ENCODE measurements around the gene SIPA1L2. TPM values are rescaled to one million over a fixed set of nuclear protein-coding genes. Genes with fewer than 3 reads are reported as not detected.

Gene SIPA1L2, protein sequence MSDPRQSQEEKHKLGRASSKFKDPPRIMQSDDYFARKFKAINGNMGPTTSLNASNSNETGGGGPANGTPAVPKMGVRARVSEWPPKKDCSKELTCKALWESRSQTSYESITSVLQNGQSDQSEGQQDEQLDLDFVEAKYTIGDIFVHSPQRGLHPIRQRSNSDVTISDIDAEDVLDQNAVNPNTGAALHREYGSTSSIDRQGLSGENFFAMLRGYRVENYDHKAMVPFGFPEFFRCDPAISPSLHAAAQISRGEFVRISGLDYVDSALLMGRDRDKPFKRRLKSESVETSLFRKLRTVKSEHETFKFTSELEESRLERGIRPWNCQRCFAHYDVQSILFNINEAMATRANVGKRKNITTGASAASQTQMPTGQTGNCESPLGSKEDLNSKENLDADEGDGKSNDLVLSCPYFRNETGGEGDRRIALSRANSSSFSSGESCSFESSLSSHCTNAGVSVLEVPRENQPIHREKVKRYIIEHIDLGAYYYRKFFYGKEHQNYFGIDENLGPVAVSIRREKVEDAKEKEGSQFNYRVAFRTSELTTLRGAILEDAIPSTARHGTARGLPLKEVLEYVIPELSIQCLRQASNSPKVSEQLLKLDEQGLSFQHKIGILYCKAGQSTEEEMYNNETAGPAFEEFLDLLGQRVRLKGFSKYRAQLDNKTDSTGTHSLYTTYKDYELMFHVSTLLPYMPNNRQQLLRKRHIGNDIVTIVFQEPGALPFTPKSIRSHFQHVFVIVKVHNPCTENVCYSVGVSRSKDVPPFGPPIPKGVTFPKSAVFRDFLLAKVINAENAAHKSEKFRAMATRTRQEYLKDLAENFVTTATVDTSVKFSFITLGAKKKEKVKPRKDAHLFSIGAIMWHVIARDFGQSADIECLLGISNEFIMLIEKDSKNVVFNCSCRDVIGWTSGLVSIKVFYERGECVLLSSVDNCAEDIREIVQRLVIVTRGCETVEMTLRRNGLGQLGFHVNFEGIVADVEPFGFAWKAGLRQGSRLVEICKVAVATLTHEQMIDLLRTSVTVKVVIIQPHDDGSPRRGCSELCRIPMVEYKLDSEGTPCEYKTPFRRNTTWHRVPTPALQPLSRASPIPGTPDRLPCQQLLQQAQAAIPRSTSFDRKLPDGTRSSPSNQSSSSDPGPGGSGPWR (N-terminal part only)
- polyA plus RNA-seq (2013, experiment 1 of 2; ENCODE audit: insufficient read length): 23.8 TPM
- polyA plus RNA-seq (2013, experiment 2 of 2; ENCODE audit: insufficient read length): 22.0 TPM

DNA sequence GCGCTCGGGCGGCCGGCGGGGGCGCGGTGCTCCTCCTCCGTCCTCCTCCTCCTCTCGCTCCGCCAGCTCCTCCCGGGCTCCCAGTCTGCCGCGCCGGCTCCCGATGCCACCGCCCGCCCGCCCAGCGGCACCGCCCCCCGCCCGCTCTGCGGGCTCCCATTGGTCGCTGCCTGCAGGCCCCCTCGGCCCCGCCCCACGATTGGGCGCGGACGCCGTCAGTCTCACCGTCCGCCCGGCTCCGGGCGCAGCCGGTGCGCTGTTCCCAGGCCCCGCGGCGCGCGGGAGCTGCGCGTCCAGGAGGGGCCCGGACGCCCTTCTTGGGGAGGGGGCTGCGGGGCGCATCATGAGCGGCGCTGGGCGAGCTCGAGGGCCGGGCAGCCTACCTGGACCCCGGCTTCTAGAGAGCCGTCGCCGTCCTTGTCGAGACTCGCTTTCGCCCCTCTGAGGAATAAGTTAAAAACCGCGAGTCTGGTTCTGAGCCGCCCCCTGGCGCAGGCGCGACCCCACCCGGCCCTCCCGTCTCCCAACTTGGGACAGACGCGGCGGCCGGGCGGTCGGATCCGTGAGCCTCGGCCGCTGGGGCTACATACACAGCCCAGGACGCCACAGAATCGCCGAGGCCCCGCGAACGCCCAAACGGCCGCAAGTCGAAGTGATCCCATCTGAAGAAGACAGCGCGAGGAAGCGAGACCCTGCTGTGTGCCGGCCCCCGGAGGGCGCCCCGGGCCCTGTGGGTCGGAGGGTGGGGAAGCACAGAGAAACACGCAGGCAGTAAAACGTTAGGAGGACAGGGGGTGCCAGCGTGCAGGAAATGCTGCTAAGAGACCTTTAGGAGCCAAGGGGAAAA, at the start of gene SIPA1L2:
Gene SIPA1L2, minus strand, starts transcription at position 87 of the 847 bp plus-strand sequence. CDS start 114,794 bp downstream, outside the sequence.
- DNase-seq: peak; percentile 90

DNA sequence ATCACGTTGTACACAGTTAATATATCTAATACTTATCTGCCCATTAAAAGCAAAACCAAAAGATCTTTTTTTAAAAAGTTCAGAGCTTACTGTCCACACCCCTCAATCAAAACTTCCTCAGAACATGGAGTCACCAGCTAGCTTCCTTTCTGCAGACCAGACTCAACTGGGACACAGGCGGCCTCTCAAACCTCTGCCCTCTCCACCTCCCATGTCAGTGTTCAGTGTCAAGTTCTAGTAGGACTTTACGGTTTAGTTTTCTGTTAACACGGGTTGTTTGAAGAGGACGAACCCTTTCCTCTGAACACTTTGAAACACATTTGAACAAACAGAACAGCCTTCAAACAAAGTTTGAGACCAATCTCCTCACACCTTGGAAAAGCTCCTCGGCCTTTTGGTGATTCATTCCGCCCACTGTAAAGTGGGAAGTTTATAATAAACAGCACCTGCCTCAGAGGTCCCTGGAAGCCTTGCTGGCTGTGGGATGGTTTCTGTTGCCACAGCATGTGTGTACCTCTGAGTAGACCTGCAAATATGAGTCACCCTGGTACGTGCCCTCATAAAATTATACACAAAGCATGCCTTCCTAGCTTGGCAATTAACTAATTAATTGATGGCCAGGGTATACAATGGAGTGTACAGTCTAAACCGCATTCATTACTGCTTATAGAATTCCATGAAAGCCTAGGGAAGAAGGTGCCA, 48.4 kb upstream of the SIPA1L2 start:
- DNase-seq: no peak

DNA sequence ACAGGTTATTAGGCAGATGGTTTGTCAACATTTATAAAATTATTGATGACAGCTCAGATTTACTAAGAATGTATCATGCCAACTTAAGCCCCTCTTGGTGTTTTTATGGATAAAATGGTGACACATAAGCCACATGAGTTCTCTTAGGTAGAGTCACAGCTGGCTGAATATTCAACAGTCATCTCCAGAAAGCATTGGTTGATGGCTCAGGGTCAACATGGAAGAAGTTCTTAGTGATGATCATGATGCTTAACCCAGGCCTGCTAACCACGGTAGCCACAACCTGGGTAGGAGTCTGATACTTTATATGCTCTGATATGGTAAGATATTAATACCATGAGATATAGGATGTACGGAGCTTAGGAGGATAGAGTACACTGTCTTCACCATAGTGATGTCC, 46.4 kb upstream of the SIPA1L2 start:
- DNase-seq: no peak

DNA sequence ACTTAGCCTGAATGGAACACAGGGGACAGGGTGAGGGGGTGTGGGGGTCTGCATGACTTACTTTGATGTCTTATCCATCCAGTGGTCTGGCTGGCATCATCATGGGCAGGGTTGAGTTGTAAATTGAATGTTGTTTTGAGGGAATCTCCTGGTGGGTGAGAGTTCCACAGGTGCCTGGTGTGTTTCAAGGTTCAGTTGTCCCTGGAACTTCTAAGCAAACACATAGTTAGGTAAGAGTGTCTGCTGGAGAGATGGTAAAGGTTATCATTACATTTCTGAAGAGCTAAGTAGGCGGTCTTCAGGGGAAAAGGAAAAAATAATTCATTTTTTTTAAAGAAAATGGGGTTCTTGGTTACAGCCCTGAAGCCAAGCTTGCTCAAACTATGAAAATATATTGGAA, 46.0 kb upstream of the SIPA1L2 start:
- DNase-seq: no peak

DNA sequence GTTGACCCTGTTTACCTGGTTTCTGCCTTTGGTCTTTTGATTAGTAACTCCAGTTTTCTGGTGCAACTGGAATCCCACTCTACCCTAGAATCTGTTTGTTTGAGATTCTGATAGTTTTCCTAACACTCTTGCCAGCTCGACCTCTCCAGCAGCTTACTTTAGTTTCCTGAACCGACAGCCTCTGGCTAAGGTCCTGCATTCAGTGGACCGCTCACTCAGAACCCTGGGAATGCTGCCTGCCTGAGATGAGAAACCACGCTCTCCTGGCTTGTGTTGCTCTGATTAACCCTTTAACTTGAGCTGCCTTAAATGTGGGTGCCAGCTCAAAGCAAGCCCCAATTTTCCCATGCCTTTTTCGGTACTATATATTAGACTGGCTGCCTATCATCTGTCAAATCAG, 45.3 kb upstream of the SIPA1L2 start:
- DNase-seq: no peak

DNA sequence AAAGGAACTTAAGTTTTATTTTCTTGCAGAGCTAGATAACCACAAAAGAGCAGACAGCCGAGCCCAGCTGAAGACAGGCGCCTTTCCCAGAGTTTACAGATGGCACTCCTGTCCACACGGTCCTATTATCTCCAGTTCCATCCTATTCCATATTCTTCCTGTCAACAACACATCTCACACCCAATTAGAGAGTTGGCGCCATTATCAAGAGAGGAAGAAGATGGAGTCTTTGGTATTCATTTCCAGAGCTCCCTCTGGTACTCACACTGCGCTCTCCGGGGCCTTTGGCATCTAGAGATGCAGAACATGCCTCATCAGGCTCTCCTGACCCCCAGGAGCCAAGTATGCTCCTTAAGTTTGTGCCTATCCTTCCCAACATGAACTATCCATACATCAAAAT, 43.3 kb upstream of the SIPA1L2 start:
- no peak for DNase-seq

DNA sequence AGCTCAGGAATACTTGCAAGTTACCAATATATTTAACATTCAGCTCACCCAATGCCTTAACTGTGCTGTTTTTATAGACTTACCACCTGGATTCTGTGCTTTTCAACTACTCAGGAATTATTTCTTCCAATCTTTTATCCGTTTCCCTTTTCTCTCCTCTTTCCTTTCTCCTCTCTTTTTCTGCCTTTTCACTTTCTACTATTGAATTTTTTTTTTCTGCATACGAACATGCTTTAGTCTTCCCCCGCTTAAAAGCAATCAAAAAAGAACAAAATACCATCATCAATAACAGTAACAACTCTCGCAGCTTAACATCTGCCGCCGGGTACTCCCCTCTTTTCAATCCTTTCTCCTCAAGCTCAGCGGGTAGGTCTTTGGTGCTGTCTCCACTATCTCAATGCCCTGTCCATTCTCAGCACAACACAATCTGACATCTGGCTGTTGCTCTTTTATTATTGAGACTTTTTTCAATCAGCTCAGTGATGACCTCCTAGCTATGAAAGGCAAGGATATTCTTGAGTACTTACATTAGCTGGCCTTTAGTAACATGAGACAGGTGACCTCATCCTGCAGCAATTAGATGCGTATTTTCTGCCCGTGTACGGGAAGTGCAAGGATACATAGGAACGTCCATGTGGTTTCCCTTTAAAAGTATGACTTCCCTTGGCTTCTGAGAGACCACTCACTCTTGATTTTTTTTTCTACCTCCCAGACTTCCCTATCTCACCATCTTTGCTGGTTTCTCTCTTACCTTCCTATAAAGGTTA, 40.2 kb upstream of the SIPA1L2 start:
- peak; percentile 11 for DNase-seq

DNA sequence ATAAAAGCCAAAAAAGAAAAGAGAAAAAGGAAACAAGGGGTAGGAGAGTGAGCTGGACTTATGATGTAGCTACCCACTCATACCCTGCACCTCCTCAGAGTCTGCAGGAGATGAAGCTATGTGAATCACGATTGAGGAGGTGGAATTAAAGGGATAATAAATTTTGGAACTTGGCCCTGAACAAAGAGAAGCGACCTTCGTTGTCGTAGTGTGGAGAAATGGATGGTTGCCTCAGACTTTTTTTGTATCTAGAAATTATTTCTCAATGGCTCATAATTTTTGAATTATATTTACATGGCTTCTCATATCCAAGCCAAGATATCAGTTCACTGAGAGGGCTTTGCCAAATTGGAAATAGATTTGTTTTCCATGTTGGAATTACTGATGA, 37.8 kb upstream of the SIPA1L2 start:
- no peak for DNase-seq

DNA sequence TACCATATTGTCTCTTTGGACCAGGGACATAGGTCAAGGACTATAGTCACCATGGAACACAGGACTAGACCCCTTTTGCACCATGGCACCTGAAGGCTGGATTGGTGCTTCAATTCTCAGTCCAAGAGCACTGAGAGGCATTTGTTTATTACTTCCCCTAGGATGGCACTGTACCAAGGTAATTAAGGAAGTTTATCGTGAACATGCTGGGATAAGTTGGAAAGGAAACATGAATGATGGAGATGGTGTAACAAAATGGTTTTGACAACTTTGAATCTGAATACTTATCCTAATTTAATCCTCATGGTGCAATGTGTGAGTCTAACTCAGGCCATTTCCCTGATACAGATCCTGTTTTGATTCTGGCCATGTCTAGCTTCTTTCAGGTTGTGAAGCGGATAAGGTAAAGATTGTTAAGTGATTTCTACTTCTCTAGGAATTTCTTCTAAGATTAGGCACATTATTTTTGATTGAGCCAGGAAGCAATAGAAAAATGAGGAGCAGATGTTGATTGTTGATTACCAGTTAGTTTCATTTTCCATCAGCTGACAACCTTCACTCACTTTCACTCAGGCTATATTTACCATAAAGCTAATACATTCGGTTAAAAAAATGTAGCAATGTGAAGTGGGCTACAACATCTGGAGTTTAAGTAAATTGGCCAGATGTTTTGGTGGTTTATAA, 37.3 kb upstream of the SIPA1L2 start:
- no peak for DNase-seq

DNA sequence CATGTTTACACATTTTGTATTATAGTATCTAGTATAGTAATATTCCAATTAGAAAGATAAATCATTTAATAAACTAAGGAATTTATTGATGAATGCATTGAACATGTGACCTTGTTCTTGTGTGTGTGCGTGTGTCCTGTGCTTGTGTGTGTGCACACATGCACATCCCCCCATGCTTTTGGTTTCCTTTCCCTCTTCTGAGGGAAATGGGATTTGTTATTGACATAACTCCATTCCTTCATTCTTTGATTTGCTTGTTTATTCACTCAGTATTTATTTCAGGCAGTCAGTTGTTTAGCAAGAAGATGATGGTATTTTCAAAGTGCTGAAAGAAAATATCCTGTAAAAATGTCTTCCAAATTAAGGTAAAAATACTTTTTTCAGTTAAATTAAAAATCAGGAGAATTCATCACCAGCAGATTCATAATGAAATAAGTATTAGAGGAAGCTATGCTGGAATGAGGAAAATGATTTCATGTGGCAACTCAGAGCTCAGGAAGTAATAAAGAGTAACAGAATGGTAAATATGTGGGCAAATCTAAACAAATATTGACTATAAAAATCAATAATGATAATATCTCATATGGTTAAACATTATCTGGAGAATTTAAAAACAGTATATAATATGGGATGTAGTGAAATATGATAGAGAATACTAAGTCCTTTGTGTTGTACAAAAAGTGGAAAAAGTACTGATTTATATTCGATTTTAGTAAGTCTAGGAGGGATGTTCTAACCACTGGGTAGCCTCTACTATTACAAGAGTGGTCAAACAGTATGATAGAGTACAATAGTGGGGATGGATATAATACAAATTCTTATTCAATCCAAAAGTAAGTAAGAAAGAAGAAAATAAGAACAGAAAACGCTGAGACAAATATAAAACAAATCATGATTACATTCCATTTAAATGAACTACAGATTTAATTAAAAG, 35.2 kb upstream of the SIPA1L2 start:
- no peak for DNase-seq

DNA sequence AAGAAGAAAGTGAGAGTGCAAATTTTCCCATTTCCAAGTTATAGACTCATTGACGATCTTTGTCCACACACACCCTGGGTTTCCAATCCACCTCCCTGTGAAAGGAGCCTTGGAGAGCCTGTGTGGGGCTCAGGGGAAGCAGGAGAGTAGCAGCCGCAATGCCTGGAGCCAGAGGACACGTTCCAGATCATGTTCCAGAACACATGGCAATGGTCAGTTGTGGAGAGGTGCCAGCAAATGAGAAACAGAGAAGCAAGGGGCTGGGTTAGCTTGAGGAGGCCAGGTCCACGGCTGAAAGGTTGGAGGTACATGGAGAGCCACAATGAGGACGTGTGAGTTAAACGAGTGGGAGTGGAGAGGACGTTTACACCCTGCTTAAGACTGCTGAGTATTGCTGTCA, 33.0 kb upstream of the SIPA1L2 start:
- DNase-seq: no peak

DNA sequence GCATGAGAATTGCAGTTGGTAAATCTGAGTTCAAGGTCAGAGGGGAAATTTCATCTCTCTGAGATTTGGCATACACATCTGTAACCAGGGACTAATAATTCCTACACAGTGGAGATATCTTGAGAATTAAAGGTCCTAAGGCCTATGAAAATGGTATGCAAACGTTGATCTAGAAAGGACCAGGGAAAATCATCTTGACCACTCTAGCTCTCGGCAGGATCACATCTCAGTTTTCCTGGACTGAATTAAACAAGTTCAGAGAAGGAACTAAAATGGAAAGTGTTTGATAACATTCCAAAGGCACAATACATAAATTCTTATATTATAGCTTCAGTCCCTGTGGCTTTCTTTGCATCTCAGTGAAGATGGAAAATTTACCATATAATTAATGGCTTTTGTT, 28.5 kb upstream of the SIPA1L2 start:
- no peak for DNase-seq

DNA sequence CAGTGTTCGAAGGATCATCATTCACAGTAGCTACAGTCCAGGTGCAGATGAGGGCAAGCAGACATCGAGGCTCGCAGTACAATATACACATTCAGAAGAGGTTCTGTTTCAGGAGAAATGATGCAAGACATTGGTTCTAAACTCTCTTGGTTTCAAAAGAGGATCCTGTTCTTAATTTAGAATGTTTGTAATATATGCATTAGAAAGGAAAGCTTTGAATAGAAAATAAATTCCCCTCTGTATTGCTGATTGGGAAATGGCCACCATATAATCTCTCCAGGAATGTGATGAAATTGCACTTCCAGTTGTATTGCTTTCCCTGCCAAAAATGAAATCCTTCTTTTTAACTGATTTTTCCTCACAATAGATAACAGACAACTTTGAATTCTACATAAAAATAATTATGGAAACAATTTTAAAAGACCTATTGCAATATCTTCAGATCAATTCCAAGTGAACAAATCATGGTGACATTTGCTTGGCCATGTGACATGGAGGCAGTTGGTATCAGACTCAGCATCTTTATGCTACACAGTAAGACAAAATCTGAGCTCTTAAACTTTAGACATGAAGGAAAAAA, 27.6 kb upstream of the SIPA1L2 start:
- no peak for DNase-seq

DNA sequence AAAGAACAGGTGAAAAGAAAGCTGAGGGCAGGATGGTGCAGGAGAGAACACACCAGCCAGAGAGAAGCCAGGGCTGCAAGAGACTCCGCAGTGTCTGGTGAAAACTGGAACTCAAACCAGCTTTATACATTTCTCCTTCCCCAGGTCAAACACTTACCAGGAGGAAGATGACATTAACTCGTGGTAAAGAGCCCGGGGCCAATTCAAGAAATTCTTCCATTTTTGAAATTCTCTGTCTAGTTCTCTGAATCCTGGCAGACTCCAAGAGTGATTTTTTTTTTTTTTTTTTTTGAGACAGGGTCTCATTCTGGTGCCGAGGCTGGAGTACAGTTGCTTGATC, 25.8 kb upstream of the SIPA1L2 start:
- DNase-seq: no peak

DNA sequence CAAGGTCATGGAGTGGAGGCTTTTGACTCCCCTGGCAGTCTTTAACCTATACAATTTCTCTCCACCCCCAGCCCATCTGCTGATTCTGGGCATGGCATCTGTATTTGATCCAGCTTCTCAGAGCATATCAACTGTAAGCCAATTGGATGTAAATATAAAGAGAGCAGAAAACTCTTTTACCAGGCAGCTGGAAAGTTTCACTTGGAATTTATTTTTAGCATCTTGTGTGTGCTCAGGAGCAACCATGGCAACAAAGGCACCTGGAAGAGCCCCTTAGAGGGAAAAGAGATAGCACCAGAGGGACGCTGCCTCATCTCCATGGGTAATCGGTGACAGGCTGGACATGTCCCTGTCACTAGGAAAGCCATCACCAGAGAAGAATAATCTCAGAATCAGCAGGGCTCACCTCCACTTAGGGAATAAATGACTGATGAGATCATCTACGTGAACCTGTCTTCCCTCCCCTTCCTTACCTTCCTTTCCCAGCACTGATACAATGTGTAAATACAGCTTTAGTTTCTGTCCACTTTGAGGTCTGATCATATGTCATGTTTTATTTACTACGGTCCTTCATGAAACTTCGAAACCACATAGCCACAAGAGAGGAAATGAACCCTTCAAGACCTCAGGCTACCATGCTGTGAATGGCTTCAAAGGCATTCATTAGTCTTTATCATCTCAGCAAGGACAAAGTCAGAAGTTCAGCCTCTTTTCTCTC, 25.3 kb upstream of the SIPA1L2 start:
- DNase-seq: no peak

DNA sequence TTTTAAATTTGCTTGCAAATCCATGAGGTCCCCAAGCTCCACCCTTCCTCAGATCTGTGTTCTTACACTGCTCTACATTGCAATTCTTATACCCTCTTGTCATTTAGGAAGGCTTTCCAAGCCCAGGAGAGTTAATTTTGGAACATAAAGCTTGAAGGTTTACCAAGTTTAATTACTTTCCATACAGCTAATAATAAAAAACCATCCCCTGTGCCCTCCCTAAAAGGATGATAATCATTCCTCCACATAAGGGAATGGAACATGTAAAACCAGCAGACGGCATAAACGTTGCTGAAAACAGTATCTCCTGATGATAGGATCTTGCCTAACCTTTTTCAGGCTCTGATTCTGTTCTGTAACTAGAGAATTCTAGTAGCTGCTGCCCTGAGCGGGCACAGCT, 23.9 kb upstream of the SIPA1L2 start:
- DNase-seq: no peak

DNA sequence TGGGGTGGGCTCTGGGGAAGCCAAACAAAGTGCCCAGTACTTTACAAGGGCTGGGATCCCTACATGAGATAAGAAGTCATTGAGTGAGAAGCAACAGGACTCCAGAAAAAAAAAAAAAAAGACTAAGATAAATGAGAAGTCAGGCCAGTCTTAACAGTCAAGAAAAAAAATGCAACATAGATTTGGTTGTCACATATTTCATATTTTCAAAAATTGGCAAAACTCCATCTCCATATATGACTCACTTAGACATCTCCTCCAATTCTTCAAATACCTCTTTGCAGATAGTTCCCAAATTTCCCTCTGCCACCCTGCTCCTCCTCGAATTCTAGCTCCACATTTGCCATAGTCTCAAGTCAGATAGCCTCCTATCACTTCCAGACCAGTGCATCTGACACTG, 20.9 kb upstream of the SIPA1L2 start:
- DNase-seq: peak; percentile 62

DNA sequence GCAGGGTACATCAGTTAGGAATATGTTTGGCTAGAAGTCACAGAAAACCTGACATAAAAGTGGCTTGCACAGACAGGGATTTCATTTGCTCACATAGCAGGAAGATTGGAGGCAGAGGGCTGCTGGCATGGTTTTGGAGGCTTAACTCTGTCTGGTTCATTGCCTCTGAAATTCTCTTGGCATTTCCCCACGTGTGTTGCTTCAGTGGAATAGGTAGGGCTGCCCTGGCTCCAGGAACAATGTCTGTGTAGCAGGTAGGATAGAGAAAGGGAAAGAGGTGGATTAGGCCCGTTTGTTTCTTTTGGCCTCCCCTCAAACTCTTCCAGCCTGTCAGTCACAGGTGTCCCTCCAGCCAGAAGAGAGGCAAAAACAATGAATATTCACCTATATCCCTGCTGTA, 20.5 kb upstream of the SIPA1L2 start:
- DNase-seq: no peak
